CD4-positive, alpha-beta T cell treated with Interleukin-10 for 1 hour (primary cell): ENCODE measurements around the gene CLCNKA.

Source experiments
- DNase-seq: peaks from one replicate; pipeline ENCODE4 v3.0.0-alpha.2; 2020

CLCNKA gene

DNA sequence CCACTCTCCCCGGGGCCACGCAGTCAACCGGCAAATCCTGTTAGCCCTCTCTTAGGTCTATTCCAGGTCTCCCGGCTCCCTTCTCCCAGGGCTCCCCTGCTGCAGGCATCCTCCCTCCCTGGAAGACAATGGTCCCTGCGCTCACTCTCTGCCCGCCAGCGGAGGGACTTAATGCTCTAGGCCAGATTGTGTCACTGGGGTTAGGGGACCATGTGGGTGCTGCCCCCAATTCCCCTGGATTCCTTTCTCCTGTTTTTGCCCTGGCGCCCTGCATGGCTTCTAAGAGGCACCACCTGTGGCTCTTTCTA is 43.4 kb downstream of the CLCNKA start:
- DNase-seq: no peak

DNA sequence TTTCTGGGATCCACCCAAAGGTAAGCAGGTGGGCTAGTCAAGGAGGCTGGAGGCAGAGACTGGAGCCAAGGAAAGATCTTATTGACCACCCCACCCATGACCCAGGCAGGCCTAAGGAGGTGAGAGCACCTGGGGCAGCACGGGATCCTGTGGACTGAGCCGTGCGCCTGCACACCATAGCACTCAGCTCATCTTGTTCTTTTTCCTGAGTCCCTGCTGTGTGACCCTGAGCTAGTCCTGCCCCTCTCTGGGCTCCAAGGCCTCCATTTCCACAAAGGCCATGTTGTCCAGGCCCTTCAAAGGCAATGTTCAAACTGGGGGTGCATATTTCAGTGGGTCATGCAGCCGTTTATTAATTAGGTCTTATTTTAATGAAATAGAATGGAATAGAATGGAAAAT is 44.4 kb downstream of the CLCNKA start:
- no peak for DNase-seq

DNA sequence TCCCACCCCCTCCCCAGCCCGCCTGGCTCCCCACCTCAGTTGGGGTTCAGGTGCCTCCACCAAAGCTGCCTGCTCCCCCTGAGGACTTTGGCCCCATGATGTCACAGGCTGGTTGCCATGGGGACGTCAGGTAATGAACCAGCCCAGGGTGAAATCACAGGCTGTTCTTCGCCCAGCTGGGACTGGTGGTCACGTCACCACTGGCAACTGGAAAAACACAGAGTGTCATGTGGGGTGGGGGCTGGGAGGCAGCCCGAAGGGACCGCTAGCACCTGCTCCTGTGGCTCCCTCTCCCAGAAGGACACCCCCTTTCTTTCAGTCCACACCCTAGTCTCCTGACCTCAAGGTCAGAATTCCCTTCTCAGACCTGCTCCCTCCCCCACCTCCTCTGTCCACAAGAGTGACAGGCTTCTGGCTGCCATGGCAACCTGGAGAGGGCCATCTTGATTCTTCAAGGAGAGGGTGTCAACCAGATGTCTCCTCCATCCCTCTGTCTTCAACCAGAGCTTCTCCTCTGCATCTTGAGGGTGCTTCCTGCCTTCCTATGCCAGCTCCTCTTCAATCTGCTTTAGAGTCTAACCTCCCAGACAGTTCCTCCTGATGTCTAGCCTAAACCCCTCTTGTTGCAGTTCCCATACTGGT is 45.4 kb downstream of the CLCNKA start:
- DNase-seq: no peak

DNA sequence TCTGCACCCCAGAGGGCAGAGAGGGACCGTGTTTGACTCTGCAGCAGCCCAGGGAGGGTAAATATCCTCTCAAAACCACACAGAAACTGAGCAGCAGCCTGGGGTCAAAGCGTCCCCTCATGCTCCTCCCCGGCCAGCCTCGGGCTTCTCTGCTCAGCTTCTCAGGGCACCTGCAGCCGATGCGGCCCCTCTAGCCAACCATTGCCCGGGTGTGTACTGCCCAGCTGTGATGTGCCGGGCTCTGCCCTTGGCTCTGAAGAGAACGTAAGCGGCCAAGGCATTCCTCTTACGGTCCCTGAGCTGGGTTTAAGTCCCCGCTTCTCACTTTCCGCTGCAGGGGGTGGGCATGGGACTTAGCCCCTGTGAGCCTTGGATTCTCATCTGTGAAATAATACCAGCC is 46.1 kb downstream of the CLCNKA start:
- no peak for DNase-seq

DNA sequence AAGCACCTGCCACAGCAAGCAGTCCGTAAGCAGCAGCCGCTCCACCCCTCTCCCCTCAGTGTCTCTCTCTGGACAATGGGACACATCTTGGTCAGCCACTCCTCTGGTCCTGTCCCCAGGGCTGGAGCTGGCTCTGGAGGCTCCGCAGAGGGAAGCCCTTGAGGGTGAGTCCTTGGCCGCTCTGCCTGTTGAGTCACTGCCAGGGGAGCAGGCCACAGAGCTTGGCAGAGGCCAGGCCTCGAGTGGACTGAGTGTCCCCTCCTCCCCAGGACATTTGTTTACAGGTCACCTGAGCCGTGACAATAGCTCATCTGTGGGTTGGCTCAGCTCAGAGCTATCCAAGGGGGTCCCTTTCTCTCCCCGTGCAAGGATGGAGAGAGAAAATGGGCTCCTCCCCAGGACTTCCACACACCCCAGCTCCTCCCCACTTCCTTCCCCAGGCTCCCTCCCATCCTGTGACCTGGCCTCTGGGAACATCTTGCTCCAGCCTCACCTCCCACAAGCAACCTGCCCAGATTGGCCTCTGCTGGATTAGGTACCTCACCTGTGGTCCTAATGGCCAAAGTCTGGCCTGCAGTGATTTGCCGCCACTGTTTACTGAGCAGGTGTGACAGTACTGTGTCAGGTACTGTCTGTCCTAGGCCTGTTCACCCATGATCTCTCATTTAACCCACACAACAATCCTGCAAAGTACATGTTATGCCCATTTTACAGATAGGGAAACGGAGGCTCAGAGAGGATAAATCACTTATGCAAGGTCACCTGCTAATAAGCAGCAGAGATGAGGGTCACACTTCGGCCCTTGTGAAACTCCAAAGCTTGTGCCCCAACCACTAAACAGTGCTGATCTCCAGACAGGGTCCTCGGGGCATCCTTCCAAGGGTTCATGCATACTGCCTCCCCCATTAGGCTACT is 46.8 kb downstream of the CLCNKA start:
- no peak for DNase-seq

DNA sequence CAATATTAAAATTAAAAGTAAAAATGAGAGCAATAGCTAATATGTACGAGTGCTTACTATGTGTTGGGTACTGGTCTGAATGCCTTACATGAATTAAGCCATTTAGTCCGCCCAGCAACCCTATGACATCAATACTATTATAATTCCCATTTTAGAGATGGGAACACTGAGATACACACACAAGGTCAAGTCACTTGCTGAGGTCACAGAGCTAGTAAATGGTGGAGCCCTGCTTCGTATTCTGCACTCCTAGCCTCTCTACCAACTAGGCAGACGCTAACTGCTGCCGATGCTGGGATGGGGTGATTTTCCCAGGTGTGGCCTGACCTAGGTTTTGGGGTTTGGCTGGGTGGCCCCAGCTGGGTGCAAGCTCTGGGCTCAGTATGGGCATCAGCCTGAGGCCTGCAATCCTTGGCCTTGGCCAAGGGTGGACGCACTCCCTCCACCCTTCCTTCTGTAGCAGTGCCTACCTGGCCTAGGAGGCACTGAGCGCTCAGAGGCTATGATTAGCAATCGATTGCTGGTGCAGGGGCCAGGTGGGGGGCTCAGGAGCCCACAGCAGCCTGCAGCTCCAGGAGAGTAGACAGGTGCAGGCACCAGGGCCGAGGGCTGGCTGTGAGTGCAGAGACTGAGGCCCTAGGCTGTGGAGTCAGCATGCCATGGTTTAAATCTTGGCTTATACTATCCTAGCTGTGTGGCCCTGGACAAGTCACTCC is 49.0 kb downstream of the CLCNKA start:
- no peak for DNase-seq

DNA sequence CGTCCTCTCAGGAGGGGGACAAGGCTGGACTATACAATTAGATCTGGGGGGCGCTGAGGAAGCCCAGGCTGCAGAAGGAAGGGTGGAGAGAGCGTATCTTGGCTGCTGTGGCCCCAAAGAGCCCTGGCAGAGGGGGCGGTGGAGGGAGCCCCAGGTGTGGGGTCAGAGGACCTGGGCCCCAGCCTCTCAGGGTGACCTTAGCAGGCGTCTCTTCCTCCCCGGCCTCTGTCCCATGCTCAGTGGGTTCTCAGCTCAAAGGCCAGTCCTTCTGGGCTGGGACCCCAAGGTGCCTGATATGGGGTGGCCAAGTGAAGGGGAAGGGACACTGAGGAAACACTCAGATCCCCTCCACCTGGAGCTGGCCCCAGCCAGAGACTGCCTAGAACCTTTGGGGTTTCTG is 49.8 kb downstream of the CLCNKA start:
- DNase-seq: no peak

DNA sequence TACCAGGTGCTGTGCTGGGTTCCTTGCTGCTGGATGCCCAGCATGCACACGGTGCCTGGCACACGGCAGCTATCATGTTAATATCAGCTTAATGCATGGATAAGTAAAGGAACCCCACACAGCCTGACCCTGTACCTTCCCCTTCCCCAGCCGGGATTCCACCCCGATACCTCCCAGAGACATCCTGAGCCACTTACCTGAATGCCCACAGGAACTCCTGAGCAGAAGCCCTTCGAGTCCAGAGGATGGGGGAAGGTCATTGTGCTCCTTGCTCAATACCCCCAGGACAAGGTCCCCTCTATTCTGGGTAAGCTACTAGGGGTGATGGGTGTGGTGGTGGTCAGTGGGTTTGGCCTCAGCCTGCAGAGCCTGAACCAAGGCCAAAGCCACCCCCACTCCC is 50.3 kb downstream of the CLCNKA start:
- no peak for DNase-seq

DNA sequence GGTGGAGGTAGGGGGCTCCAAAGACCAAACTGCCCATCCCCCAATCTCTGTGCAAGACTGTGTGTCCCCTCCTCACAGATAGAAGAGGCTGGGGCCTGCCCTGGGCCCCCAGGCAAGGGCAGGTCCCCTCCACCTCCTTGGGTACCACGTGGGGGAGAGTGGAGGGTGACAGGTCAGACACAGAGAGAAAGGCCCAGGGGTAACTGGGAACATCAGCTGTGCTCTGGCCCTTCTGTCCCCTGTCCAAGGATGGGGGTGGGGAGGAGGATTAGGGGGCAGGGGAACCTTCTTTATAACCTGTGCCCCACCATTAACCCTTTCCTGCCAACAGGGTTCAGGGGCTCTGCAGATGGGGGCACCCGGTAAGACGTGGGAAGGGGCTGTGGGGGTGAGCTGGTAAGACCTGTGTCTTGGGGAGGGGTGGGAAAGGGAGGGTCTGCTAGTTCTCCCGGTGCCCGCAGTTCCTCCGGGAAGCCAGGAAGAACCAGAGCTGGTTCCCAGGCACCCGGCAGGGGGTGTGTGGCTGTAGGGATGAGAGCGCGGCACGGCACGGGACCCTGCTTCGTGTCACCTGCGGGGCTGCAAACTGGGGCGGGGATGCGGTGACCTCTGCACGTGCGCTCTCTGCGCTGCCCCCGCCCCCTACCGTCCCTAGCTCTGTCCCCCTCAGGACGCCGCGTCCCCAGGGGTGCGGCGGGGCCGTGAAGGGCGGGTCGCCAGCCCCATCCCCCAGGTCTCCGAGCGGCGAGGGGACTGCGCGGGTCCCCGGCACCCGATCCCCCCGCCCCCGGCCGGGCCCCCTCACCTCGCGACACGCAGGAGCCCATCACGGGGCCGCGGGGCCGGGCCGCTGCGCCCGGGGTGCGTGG is 51.0 kb downstream of the CLCNKA start:
- no peak for DNase-seq

DNA sequence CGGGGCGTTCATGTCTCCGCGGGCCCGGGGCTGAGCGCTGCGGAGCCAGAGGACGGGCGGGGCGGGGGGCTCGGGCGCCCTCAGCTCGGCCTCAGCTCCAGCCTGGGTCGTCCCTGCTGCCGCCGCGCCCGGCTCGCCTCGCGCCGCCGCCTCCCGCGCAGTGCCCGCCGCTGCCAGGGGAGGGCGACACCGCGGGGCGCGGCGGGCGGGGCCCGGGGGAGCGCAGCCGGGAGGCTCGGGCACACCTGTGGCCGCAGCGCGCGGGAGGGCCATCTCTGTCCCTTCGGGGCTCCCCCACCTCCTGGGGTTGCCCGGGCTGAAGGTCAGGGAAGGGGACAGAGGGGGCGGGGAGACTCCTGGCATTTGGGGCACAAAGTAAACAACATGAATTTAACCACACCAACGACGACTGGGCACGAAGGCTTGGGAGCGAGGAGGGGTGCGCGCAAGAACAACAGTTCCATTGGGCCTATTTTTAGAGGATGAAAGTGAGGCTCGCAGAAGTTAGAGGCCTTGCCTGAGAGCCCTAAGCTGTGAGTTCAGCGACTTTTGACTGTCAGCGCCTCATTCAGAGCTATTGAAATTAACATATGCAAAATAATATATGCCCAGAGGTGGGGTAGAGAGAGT is 51.8 kb downstream of the CLCNKA start, which contains the start of gene FAM131C:
TSS of gene FAM131C (minus strand) at position 162 of the 630 bp plus-strand sequence. CDS start 209 bp downstream, outside the sequence.
- peak; percentile 30 for DNase-seq

DNA sequence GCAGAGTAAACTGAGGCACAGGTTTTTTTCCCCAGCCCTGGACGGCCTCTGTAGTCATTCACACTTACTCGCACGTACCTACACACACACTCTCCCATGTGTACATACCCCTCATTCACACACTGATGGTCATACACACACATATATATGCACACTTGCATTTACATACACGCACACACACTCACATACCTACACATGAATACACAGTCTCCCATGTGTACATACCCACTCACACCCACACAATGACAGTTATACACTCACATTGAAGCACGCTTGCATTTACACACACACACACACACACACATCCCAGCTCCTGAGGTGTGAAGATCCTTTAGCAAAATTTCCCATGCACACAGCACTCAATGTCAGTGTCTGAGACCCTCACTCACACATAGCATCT is 52.4 kb downstream of the CLCNKA start:
- no peak for DNase-seq

DNA sequence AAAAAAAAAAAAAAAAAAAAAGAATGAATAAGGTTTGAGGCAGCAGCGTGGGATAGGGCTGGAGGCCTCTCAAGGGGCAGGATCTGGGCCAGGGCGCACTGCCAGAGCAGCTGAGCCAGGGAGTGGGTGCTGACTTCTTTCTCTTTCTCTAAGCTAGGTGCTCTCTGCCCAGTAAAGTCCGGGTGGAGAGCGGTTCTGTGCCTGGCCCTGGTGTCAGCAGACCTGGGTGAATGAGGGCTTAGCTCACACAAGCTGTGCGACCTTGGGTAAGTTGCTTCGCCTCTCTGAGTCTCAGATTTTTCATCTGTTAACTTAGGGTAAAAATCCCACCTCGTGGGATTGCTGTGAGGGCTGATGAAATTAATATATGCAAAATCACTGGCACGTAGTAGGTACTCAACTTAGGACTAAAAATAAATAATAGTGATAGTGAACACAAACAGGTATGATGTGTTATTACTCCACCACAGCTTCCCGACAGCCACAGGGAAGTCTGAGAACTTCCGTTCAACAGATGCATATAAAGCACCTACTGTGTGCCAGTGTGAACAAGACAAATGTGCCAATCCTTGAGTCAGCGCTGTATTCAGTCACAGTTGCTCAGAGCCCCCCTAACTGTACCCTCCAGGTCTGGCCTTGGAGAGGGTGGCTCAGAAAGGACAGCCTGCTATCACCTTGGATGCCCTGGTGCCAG is 53.6 kb downstream of the CLCNKA start:
- no peak for DNase-seq

DNA sequence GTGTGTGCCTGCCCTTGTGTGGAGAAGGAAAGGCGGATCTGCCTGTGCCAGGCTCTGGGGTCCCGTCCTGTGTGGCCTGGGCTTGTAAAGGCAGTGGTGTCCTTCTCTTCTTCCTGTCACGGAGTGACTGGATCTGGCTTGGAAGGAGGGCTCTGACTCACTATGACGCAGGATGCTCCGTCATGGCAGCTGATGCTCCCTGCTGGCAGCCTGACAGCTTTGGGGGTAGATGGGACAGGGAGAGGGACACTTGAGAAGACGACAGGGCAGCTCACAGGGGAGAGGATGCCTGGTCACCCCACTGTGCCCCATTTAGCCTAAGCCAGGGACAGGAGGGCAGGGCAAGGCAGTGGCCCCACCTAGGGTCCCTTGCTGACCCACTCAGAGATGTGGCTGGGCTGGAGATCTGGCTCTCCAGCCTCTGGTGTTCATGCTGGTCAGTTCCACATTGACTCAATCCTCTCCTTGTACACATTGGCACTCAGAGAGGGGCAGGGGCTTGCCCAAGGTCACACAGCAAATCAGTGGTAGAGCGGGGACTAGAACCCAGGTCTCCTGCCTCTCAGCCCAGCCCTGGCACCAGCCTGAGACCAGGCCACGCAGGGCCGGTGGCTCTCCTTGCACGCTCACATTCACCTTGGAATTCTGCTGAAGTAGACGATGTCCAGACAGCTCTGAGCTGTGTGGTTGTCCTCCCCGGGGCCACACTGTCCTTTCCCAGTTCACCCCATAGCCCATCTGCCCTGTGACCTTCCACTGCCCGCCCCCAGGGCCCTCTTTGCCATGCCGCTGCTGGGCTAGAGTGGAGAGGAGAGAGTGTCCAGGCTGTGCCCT is 54.4 kb downstream of the CLCNKA start:
- DNase-seq: no peak

DNA sequence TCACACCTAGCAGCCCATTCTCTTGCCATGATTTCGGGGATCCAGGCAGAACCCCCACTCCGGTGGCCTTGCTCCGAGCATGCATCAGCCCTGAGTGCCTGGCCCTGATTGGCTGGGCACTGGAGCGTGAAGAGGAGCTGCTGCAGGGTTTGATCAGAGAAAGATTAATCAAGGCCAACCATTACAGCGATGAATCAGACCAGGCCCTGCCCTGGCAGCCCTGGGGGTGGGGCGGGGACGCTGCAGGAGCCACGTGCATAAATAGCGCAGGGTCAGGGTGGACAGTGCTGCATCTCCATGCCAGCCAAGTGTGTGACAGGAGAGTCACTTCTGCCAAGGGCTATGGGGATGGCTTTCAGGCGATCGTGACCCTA is 55.0 kb downstream of the CLCNKA start:
- no peak for DNase-seq

DNA sequence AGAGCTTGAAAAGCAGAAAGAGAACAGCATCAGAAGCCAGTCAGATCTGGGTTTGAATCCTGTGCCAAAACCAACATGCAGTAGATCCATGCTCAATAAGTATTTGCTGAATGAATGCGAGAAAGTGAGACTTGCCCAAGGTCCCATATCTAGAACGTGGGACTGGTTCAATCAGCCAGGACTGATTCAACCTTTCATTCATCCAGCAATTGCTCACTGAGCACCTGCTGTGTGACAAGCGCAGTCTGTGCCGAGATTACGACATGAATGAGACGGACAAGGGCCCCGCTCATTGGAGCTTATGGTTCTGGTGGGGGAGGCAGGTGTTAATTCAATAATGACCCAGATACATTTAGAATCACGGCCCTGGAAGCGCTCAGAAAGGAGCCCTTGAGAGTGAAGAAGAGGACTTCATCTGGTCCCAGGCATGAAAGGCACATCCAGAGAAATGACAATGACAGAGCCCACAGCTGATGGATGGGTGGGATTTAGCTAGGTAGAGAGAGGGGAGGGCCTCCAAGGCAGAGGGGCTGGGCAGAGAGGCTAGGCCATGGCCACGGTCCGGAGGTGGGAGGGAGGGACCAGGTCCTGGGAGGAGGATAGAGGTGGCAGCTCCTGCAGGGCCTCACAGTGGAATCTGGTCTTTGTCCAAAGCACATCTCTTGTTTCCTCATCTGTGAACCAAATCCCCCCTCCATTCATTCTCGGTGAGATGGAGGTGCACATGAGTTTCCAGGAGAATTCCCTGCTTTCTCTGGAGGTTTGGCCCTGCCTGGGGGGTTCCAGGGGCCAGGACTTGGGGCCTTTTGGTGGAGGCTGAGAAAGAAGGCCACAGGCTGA is 55.8 kb downstream of the CLCNKA start:
- no peak for DNase-seq

DNA sequence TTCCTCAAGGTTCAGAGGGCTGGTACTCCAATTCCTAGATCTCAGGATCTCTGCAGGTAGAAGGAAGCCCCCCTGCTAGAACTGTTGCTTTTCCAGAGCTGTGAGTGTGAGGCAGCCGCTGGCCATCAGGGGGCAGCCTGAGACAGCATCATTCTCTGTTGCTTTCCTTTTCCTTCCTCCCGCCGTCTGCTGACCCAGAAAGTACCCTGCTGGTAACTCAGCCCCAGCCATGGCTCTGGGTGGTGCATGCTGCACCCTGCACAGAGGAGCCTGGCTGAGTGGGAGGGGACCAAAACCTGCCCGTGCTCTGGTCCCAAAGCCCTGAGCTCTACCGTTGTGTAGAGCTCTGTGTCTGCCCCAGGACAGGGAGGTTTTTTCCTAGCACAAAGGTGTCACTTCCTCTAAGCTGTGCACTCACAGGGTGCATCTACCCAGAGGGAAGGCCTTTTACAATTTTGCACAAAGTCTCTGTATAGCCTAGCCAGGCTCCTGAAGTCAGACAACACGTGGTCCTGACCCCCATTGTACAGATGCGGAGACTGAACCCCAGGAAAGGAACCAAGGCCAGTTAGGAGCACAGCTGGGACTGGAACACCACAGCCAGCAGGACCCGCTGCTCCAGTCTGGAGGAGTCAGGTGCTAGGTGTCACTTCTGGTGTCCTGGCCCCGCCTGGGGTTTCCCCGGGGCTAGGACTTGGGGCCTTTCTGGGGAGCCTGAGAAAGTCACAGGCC is 57.3 kb downstream of the CLCNKA start:
- DNase-seq: peak; percentile 81

DNA sequence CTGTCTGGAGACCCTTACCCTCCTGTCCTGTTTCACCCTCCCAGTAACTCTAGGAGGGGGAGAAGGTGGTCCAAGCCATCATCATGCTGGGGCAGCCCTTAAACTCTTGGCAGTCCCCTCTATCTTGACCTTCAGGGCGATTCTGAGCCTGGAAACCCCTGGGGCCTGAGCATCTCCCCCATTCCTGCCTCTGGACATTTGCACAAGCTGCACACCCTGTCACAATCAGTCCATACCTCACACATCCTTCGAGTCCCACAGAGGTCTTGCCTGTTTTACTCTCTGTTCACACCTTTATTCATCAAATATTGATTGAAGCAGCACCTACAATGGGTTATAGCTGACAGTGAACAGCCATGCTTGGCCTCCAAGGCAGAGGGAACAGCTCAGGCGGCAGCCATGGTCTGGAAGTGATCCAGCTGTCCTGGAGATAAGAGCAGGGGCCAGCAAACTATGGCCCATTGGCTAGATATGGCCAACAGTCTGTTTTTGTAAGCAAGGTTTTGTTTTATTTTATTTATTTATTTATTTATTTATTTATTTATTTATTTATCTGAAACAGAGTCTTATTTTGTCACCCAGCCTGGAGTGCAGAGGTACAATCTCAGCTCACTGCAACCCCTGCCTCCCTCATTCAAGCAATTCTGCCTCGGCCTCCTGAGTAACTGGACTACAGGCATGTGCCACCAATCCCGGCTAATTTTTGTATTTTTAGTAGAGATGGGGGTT is 58.8 kb downstream of the CLCNKA start:
- no peak for DNase-seq

DNA sequence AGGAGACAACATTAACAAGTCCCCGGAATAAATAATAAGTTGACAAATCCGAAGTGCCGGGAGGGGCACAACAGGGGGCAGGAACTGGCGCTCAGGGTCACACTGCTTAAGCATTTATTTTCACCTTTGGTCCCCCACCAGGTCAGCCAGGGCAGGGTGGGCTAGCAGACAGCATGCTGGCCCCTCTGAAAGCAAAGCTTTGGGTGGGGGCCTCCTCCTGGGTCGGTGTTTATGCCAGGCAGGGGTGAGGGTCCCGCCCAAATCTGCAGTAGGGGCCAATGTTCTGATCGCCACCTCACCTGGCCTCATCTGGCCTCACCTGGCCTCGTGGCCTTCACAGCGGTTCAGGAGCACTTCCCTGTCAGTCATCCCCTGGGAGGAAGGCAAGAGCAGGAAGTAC is 59.8 kb downstream of the CLCNKA start:
- no peak for DNase-seq
